Activated CD4-positive, alpha-beta T cell treated with anti-CD3 and anti-CD28 coated beads, Interleukin-2, amount 10 ng/mL, durations not matched to agents 24 days and 14 days (primary cell): ENCODE measurements around the gene CFAP54. TPM values are rescaled to one million over a fixed set of nuclear protein-coding genes. Genes with fewer than 3 reads are reported as not detected.

ENCODE experiments used
- DNase-seq: peaks from one replicate; pipeline ENCODE4 v3.0.0; 2022
- H3K27ac Mint-ChIP-seq: one replicate; pipeline ENCODE4 v1.8.0; 2022; ENCODE audit warnings: mild to moderate bottlenecking, mixed read lengths
- H3K27me3 Mint-ChIP-seq: one replicate; pipeline ENCODE4 v1.8.0; 2022; ENCODE audit warnings: mixed read lengths
- H3K36me3 Mint-ChIP-seq: one replicate; pipeline ENCODE4 v1.8.0; 2022; ENCODE audit warnings: low read depth, mild to moderate bottlenecking, mixed read lengths
- H3K4me1 Mint-ChIP-seq: one replicate; pipeline ENCODE4 v1.8.0; 2021; ENCODE audit warnings: mixed read lengths
- H3K4me3 Mint-ChIP-seq: one replicate; pipeline ENCODE4 v1.8.0; 2022; ENCODE audit warnings: mild to moderate bottlenecking, moderate library complexity, mixed read lengths
- H3K9me3 Mint-ChIP-seq: one replicate; pipeline ENCODE4 v1.8.0; 2021; ENCODE audit warnings: mixed read lengths
- intact Hi-C: fragments of 100-400 bp; cut with micrococcal nuclease; formaldehyde crosslinking; loops from one replicate; pipeline ENCODE4 v1.15.1; 2023
- total RNA-seq: library from RNA; stranded (reverse); gene quantifications from 2 replicates; pipeline ENCODE4 v1.2.3, GENCODE V29; 2022

CFAP54 gene
- total RNA-seq, 1 donor from 2014 or later = 0.09 TPM

GRCh38 chr12:96907671-96908422 lies 418.5 kb downstream of the CFAP54 start:
- Mint-ChIP-seq H3K4me1 (peaks cover 44% of the 10 kb centered on the region), H3K4me3 (peak overlapping the region; percentile 97), H3K27me3 (peaks cover 10% of the 10 kb centered on the region), H3K9me3 (no peaks in the 10 kb centered on the region), H3K27ac (peak overlapping the region; percentile 95), H3K36me3 (peaks cover 34% of the 10 kb centered on the region)
- DNase-seq = peak; percentile 77
- intact Hi-C loops = loop anchor here (1.0 to 10.0 kb wide), 10 partner anchors 13 to 1594 kb away; partner anchors contain the start of genes AMDHD1, CCDC38, ELK3 and LTA4H

- no peak for DNase-seq
- H3K27me3 Mint-ChIP-seq = peaks cover 10% of the 10 kb centered on the region
- H3K9me3 Mint-ChIP-seq = no peaks in the 10 kb centered on the region
- intact Hi-C loops = loop anchor here (5.0 to 10.0 kb wide), 6 partner anchors 714 to 1594 kb away; partner anchors contain the start of genes AMDHD1, CCDC38, ELK3 and METAP2
- H3K36me3 Mint-ChIP-seq = peaks cover 38% of the 10 kb centered on the region
- peak overlapping the region; percentile 95 for H3K27ac Mint-ChIP-seq
- H3K4me1 Mint-ChIP-seq = peaks cover 46% of the 10 kb centered on the region
- peak overlapping the region; percentile 97 for H3K4me3 Mint-ChIP-seq
These were observed 419.0 kb downstream of the CFAP54 start for GRCh38 chr12:96908423-96908675.

DNA sequence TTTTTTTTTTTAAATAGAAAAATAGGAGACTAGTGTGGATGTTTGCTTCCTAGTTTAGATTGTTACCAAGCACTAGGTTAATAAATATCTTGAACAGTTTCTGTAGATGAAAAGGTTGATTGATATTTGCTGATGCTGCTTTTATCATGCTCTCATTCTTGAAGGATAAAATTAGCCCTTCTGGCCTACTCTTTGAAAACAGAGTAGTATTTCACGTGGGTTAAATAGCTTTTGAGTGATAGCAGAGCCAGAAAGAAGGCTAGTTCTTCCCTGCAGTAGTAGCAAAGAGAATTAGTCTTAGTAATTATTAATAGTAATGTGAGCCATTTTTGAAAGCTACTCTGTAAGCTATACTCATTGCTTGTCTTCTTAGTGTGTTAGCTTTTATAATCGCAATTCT lies 422.9 kb downstream of the CFAP54 start:
- Mint-ChIP-seq H3K27me3 (no peaks in the 10 kb centered on the region), H3K9me3 (peaks cover 7% of the 10 kb centered on the region), H3K4me3 (no peak overlapping the region), H3K36me3 (peaks cover 61% of the 10 kb centered on the region), H3K4me1 (peaks cover 46% of the 10 kb centered on the region), H3K27ac (no peak overlapping the region)
- no peak for DNase-seq
- intact Hi-C loops = no loop called here

GRCh38 chr12:96912943-96913342 lies 423.6 kb downstream of the CFAP54 start:
- intact Hi-C loops = no loop called here
- Mint-ChIP-seq H3K4me3 (no peak overlapping the region), H3K9me3 (peaks cover 7% of the 10 kb centered on the region), H3K4me1 (peaks cover 42% of the 10 kb centered on the region), H3K36me3 (peaks cover 57% of the 10 kb centered on the region), H3K27ac (no peak overlapping the region), H3K27me3 (no peaks in the 10 kb centered on the region)
- DNase-seq = no peak

DNA sequence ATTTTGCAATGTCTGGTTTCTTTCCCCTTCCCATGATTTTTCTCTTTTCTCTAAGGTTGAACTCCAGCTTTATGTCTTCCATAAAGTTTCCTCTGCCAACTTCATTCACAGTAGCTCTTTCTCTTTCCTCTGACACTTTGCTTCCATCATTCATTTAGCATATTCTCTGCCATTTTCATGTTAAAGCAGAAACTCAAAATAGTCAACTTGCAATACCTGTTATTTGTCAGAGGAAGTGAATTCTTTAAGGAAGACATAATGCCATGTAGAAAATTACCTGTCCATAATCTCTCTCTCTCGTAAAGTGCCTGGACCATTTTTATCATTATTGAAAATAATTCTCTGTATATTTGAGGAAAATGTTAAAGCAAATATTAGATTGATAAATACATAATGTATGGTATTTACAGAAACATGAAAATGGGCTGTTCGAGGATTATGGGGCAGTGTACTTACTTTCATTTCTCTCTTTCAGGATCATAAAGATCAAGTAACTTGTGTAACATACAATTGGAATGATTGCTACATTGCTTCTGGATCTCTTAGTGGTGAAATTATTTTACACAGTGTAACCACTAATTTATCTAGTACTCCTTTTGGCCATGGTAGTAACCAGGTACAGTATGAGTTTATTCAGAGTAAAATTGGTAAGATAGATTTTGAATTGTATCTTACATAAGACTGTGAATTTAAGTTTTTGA lies 430.3 kb downstream of the CFAP54 start:
- intact Hi-C loops = loop anchor here (2.0 kb wide), 1 partner anchor 13 kb away; the partner anchor contains the start of gene NEDD1
- Mint-ChIP-seq H3K27me3 (no peaks in the 10 kb centered on the region), H3K36me3 (peaks cover 51% of the 10 kb centered on the region), H3K4me1 (peaks cover 17% of the 10 kb centered on the region), H3K9me3 (peaks cover 7% of the 10 kb centered on the region), H3K4me3 (no peak overlapping the region), H3K27ac (peak overlapping the region; percentile 22)
- DNase-seq = no peak

Other genes with a start within 250 kb of the CFAP54 start
- 28.0 and 30.5 TPM in 2 replicates for gene CDK17, start 89.1 kb upstream of the CFAP54 start, total RNA-seq